Lung microvascular endothelial cell (primary cell): ENCODE measurements around the gene DTNBP1. TPM values are rescaled to one million over a fixed set of nuclear protein-coding genes. Genes with fewer than 3 reads are reported as not detected.

Experiments
- DNase-seq, 2 donors: peaks; one replicate each; pipeline versions ENCODE4 v3.0.0 to v3.0.0-alpha.2; 2010; ENCODE audit warnings: low read depth in 2 of 2
- total RNA-seq: library from RNA; depleted of rRNA; stranded (reverse); fragments of >200 nt; gene quantifications from 2 replicates; pipeline ENCODE4 v1.2.1, GENCODE V29; 2014

The DTNBP1 gene
- total RNA-seq, 1 donor from 2014 or later: 9.5 TPM

DNA sequence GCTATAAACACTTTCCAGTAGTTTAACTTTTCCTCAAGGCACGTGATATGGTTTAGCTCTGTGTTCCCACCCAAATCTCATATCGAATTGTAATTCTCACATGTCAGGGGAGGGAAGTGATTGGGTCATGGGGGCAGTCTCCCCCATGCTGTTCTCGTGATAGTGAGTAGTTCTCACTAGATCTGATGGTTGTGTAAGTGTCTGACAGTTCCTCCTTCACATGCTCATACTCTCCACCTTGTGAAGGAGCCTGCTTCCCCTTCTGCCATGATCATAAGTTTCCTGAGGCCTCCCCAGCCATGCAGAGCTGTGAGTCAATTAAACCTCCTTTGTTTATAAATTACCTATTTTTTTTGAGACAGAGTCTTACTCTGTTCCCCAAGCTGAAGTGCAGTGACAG lies 127.9 kb downstream of the DTNBP1 start:
- DNase-seq: no peak

DNA sequence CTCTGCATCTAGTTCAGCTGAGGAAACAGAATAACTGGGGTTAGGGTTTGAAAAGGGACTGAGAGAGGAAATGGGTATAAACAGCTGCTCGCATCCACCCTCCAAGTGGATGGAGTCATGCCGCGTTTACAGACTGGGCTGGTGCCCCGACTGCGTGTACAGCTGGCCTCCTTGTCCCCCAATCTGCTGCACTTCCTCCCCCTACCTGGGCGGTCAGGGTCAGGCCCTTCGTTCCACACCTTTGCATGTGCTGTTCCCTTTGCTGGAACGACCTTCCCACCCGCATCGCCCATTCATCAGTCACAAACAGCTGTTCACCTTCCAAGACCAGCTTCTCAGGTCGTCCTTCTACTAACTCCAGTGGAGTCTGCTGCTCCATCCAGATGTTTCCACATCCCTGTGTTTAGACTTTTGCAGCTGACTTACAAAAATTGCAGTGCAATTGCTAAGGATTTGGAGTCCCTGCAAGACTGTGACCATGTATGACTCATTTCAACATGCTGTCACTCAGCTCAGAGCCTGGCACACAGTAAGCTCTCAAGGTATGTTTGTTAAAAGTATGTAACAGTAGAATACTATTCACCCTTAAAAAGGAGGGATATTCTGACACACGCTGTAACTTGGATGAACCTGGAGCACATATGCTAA lies 129.3 kb downstream of the DTNBP1 start:
- no peak for DNase-seq

- no peak for DNase-seq
These were observed 130.9 kb downstream of the DTNBP1 start for GRCh38 chr6:15531973-15532372.

DNA sequence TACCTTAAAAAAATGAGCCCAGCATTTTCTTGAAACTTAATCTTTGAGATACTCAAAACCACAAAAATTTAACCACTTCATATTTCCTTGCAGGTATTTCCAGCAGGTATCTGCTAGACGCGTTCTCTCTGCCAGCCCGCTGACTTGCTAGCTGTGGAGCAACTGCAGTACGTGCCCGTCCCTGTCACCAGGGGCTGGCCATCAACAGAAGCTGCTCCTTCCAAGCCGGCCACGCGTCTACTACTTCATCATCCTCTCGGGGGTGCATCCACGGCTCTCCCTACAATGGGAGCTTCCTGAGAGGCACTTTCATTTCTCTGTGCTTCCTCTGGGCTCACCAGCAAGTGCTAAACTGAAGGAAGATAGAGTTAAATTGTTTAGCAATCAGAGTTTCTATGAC lies 132.4 kb downstream of the DTNBP1 start:
- no peak for DNase-seq

DNA sequence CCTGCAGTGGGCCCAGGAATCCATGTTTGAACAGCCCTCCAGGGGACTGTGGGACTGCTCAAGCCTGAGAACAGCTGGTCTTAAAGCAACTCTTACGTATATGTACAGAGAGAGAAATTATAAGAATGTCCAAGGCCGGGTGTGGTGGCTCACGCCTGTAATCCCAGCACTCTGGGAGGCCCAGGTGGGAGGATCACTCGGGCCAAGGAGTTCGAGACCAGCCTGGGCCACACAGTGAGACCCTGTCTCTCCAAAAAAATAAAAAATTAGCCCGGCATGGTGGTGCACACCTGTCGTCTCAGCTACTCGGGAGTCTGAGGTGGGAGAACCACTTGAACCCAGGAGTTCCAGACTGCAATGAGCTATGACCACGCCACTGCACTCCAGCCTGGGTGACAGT lies 134.0 kb downstream of the DTNBP1 start:
- no peak for DNase-seq

DNA sequence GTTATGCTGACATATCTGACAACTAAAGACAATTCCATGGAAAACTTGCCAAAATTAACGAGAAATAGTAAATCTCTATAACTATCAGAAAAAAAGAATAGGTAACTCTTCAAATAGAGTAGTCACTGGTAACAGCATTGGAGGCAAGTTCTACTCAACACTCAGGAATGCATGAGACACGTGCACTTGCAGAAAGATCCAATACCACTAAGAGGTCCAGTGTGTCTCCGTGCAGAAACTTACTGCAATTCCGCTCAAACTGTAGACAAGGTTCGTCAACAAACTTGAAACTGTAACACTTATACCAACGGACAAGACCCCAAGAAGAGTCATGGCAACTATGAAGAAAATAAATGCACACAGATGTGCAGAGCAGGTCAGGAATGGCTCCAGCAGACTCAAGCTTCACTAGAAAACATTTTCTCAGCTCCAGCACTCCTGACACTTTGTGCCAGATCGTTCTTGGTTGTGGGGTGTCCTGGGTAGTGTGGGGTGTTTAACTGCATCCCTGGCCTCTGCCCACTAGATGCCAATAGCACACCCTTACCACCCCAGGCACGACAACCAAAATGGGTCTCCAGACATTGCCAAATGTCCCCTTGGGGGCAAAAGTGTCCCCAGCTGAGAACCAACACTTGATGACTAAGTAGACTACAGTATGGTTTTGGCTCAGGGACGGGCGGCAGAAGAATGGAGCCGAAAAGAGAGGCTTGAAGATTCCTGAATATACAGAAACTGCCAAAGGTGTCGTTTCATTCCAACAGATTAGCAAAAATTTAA lies 134.8 kb downstream of the DTNBP1 start:
- DNase-seq: no peak

GRCh38 chr6:15526212-15526701 lies 136.6 kb downstream of the DTNBP1 start:
- no peak for DNase-seq

GRCh38 chr6:15524861-15525401 lies 137.9 kb downstream of the DTNBP1 start:
- no peak for DNase-seq

DNA sequence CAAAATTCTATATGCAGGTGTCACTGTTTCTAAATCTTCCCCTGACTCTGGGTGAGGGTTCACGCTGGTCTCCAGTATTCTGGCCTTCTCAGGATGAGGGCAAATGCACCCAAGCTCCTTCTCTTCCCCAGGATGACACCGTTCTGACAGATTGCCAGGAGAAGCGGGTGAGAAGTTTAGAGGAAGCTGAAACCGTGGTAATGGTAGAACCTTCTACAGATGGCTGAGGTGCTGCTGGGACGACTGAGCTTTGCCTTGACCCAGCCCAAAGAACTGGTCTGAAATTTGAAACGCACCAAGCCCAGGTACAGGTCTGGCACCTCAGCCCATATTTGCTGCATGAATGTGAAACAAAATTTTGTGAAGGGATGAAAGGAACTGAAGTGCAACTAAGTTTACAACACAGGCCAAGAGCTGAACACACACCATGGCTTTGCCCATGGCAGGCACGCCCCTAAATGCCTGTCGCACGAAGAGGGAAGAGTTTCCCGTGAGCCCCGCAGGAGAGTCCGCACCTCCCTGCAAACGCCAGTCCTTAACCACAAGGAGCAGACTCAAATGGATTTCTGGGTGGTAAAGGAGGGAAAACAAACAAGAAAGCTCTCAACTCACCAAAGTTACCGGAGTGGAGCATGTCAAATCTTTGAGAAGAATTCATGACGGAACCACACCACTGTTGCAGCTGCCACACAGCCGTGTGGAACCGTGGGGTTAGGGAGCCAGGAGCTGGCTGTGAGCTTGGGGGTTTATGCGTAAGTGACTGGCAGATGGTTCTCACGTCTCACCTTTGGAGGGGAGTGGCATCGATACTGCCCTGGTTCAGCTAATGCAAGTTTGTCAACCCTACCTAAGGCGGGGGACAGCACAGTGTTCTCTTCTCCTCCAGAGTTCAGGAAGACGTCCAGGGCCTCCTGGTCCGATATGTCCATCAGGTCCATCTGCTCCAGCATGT lies 138.9 kb downstream of the DTNBP1 start:
- no peak for DNase-seq

DNA sequence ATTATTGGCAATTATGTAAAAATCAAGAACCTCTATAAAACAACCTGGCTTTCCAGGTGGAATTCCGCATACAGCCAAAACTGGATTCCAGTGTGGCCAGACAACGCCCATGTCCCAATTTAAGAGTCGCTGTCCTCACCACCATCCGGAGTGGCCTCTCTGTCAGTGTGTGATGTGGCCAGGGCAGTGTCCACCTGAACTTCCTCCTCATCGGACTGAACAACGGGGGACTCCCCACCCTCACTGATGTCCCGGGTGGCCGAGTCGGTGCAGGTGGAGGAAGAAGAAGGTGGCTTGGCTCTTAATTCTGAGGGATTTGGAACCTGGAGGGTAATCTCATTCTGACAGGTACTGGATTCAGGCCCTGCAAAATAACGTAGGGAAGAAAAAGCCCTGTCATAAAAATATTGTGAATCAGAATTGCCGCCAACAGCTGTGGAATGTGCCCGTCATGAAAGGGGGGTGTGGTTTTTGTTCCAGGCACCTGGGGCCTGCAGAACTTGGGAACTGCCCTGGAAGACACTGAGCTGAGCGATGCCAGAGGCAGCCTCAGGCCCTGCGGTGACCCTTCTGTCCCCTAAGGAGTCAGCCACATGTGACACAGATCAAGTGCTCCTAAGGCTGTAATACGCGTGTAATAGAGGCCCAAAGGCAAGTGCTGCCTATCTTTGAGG lies 139.8 kb downstream of the DTNBP1 start:
- DNase-seq: no peak

DNA sequence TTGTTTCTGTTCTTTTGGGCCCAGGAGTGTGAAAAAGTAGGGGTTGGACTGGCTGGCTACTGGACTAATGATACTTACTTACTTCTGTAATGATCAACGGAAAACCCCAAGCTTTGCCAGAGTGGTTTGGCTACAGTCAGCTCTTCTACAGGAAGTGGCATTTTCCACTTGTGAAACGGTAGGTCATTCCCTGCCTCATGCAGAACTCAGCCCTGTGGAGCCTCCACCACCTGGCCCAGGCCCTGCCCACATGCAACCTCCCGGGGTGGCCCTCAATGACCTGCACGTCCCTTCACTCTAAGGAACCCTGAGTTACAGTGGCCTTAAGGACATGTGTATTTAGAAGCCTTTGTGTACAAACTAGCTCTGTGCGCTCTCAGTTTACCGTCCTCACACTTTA lies 140.4 kb downstream of the DTNBP1 start:
- peak in 1 of 2 donors; percentile 91 for DNase-seq

DNA sequence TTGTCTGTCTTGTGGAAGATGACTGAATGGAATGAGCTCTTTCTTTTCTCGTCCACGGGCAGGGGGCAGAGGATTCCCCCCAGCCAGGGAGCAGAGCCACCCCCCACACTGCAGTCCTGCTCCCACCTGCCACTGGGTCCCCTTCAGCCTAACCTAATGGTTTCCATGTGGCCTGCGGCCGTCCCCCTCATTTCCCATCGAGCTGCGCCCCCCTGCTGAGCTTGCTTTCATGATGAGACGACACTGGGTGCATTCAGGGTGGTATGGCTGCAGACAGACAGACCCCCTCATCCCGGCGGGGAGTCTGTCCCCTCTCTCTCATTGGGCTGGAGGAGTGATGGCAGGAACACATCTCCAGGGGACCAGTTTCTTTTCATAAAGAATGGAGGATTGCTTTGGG lies 140.8 kb downstream of the DTNBP1 start:
- DNase-seq: no peak

GRCh38 chr6:15521582-15521981 lies 141.2 kb downstream of the DTNBP1 start:
- DNase-seq: peak in 1 of 2 donors; percentile 60

- no peak for DNase-seq
These were observed 142.1 kb downstream of the DTNBP1 start for GRCh38 chr6:15520626-15521203.

GRCh38 chr6:15519681-15520080 lies 143.1 kb downstream of the DTNBP1 start:
- DNase-seq: no peak

DNA sequence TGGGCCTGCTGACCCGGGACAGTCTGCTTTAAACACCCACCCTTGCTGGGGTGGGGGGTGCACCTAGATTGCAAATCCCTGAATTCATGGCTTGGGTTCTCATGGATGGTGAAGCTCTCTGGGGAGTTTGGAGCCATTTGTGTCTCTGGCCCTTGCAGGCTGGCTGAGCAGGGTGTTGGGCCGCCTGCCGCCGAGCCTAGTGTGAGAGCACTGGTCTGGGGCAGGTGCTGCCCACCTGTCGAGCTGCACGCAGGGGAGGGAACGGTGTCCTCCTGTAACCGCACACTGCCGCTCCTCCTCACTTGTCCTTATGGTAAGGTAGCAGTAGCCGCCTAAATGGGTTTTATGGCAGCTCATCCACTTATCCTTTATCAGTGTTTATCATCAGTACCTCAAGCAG lies 143.9 kb downstream of the DTNBP1 start:
- DNase-seq: no peak

GRCh38 chr6:15518057-15518456 lies 144.8 kb downstream of the DTNBP1 start:
- DNase-seq: no peak

DNA sequence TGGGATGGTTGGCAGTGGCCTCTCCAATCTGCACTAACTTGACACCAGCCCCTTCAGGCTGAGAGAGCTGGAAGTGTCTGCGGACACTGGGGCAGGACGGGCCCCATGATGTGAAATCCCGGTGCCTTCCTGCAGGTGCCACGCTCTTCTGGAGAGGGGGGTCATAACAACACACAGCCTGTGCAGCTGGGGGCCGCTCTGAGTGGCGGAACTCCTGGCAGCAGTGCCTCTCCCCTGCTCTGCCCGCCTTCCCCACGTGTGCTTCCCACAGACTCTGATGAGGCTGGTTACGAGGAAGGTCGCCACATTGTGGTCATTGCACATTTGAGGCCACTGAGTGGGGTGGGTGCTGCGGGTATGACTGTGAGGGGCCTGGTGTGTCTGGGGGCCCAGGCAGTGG lies 145.2 kb downstream of the DTNBP1 start:
- DNase-seq: no peak

- no peak for DNase-seq
These were observed 145.8 kb downstream of the DTNBP1 start for GRCh38 chr6:15516923-15517560.

DNA sequence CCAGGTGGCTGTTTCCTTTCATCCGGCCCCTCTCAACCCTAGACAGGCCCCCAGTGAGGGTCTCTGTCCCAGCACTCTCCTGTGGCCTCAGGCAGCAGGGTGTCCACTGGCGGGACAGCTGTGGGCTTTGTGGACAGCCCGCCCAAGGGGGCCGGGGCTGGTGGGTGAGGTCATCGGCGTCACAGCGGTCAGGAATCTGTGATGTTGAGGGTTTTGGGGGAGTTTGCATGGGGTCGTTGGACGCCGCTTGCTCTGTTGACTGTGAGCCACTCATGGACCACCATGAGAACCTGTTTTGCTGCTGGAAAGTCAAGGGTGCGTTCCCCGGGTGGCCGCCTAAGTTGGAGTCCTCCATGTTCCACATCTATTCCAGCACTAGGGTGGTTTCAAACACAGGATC lies 146.4 kb downstream of the DTNBP1 start:
- DNase-seq: no peak
